Neural cell (in vitro differentiated cells): ENCODE results near the gene COL20A1.
"Not testable (repeated sequence)": the region's sequence is repeated elsewhere in the genome, so short reads cannot be mapped to it uniquely, and the experiment has no call there.

ENCODE experiments used
- EP300 ChIP-seq: fragments of 450-650 bp; conservative IDR thresholded peaks from 2 replicates; pipeline ENCODE4 v1.6.1; 2014; ENCODE audit warnings: antibody characterized with exemption, mild to moderate bottlenecking, moderate library complexity; ENCODE audit not compliant: poor library complexity, severe bottlenecking
- EZH2 ChIP-seq: fragments of 200-600, 300-800 bp; shearing (Covaris generic), sonication (generic); IDR thresholded peaks from 2 replicates; pipeline ENCODE4 v1.6.1; 2014; ENCODE audit warnings: antibody characterized with exemption, low read length, borderline replicate concordance, mild to moderate bottlenecking; ENCODE audit not compliant: insufficient read depth, poor library complexity, severe bottlenecking
- MXI1 ChIP-seq: fragments of 450-650 bp; conservative IDR thresholded peaks from 2 replicates; pipeline ENCODE4 v1.6.1; 2014; ENCODE audit warnings: antibody characterized with exemption, mild to moderate bottlenecking; ENCODE audit not compliant: poor library complexity, severe bottlenecking
- RAD21 ChIP-seq: fragments of 450-650 bp; conservative IDR thresholded peaks from 2 replicates; pipeline ENCODE4 v1.6.1; 2014; ENCODE audit warnings: antibody characterized with exemption, mild to moderate bottlenecking, moderate library complexity
- REST ChIP-seq: IDR thresholded peaks from 2 replicates; pipeline ENCODE4 v1.6.1; 2012; ENCODE audit warnings: borderline replicate concordance
- TAF1 ChIP-seq: IDR thresholded peaks from 2 replicates; pipeline ENCODE4 v1.6.1; 2012; ENCODE audit warnings: low read depth
- TF ChIP-seq, protein P1 (sequence below): fragments of 450-650 bp; IDR thresholded peaks from 2 replicates; pipeline ENCODE4 v1.5.1; 2014; ENCODE audit warnings: antibody characterized with exemption, mild to moderate bottlenecking, moderate library complexity; ENCODE audit not compliant: poor library complexity, severe bottlenecking

GRCh38 chr20:63340158-63340688 lies 47.2 kb downstream of the COL20A1 start:
- TF ChIP-seq RAD21, TAF1, REST, EP300, MXI1, EZH2: not testable (repeated sequence)
- TF ChIP-seq, protein P1, sequence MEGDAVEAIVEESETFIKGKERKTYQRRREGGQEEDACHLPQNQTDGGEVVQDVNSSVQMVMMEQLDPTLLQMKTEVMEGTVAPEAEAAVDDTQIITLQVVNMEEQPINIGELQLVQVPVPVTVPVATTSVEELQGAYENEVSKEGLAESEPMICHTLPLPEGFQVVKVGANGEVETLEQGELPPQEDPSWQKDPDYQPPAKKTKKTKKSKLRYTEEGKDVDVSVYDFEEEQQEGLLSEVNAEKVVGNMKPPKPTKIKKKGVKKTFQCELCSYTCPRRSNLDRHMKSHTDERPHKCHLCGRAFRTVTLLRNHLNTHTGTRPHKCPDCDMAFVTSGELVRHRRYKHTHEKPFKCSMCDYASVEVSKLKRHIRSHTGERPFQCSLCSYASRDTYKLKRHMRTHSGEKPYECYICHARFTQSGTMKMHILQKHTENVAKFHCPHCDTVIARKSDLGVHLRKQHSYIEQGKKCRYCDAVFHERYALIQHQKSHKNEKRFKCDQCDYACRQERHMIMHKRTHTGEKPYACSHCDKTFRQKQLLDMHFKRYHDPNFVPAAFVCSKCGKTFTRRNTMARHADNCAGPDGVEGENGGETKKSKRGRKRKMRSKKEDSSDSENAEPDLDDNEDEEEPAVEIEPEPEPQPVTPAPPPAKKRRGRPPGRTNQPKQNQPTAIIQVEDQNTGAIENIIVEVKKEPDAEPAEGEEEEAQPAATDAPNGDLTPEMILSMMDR, result not testable (repeated sequence)
